Glomerular endothelial cell (primary cell): ENCODE measurements around the gene GBE1. TPM values are rescaled to one million over a fixed set of nuclear protein-coding genes. Genes with fewer than 3 reads are reported as not detected.

Source experiments
- DNase-seq: peaks from one replicate; pipeline ENCODE4 v3.0.0-alpha.2; 2011; ENCODE audit warnings: low read depth, low spot score; ENCODE audit errors: extremely low read depth
- total RNA-seq: library from RNA; depleted of rRNA; stranded (reverse); fragments of >200 nt; gene quantifications from 2 replicates; pipeline ENCODE4 v1.2.3, GENCODE V29; 2015

The GBE1 gene
- total RNA-seq, 1 donor from 2014 or later = 43.9 TPM

DNA sequence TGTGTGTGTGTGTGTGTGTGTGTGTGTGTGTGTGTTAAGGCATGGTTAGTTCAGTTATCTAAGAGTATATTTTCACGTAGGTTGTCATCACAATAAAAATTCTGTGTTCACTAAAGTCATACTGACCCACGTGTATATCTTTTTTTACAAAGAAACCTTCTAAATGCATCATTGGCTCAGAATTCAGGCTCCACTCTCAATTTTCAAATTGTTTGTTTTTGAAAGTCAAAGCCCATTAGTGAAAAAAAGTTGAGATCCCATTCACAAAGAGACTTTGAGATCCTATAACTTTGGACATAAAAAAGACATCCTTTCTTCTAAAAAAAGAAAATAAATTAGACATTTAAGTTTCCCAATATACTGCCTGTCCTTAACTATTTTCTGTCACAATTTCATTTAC lies 59.3 kb downstream of the GBE1 start:
- DNase-seq = no peak

DNA sequence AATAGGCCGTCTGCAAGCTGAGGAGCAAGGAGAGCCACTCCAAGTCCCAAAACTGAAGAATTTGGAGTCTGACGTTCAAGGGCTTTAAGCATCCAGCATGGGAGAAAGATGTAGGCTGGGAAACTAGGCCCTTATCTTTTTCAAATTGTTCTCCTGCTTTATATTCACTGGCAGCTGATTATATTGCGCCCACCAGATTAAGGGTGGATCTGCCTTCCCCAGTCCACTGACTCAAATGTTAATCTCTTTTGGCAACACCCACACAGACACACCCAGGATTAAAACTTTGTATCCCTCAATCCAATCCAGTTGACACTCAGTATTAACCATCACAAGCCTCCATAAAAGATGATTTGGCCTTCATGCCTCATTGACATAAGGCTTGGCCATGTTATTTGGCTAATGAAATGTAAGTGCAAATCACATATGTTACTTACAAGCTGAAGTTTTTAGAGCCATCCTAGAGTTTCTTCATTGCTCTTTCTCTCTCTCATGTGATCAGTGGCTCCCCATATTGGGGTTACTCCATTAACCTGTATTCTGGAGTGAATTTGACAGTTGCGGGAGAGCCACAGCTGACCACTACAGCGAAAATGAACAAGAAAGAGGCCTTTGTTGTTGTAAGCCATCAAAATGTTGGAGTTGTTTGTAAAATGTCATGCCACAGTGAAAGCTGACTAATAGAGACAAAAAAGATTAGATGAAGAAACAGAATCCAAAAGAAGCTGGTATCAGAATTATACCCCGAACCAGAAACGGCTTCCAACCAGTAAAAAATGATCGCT lies 61.7 kb downstream of the GBE1 start:
- no peak for DNase-seq

DNA sequence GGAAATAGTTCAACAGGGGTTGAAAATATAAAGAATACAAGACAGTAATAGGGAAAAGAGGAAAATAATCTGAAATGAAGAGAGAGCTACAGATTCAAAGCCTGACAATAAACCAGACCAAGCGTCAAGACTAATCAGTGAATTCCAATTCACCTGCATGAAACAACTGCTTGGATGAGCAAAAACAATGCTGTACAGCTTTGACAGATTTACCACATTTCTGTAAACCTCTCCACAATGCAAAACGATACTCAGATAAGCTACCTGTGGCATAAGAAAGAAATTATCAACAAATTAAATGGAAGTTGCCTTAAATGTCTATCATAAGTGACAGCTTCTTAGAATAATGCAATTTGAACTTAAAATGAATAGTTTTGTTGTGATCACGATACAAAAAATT lies 65.4 kb downstream of the GBE1 start:
- DNase-seq = no peak

DNA sequence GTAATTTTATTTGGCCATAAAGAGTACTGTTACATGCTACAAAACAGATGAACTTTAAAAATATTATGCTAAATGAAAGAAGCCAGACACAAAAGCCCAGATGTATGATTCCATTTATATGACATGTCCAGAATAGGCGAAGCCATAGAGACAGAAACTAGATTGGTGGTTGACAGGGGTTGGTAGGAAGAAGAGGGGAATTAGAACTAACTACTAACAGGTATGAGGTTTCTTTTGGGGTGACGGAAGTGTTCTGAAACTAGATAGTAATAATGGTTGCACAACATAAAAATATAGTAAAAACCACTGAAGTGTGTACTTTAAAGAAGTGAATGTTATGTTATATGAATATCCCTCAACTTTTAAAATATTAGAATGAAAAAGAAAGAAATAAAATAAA lies 66.1 kb downstream of the GBE1 start:
- no peak for DNase-seq

DNA sequence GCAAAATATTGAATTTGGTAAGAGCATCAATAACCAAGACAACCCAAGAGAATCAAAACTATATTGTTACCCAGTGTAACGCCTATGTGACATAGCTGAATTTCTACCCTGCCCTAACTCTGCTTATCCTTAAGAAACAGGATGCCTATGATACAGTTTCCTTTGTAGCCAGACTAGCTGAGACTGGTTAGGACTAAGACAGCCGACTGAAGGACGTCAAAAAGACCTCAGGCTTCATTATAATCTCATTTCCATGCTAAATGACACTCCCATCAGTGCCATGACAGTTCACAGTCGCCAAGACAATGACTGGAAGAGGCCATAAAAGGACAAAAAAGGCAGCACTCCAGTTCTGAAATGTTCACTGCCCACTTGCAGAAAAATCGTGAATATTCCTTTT lies 66.8 kb downstream of the GBE1 start:
- no peak for DNase-seq

DNA sequence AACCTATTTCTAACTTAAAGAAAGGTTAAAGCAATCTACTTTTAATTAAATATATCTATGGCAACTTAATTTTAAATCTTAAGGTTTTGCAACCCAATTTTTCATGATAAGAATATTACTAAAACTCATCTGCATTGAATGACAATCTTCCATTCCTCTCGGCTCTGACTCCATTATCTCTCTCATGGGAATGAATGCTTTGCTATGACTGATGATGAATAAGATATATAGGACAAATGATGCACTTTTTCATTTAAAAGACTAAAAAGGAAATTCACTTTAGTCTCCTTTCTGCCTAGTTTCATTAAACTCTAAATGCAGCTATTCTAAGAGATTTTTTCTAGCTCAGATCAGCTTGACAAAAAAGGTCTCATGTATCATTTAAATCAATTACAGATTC lies 68.7 kb downstream of the GBE1 start:
- no peak for DNase-seq

DNA sequence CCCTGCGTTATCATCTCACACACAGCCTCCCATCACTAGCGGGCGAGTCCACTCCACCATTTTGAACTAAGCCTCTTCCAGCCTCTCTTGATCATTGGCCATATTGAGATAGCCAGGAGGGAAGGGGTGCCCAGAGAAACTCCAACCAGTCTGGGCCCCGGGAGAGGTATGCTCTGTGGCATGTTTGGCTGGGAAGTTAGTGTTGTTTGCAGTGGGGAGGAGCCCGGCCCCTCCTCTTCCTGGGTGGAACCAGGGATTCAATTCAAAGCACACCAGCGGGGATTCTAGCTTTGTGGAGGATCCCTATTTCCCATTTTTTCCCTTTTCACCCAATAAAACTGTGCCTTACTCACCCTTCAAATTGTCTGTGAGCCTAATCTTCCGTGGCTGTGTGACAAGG lies 71.8 kb downstream of the GBE1 start:
- no peak for DNase-seq

DNA sequence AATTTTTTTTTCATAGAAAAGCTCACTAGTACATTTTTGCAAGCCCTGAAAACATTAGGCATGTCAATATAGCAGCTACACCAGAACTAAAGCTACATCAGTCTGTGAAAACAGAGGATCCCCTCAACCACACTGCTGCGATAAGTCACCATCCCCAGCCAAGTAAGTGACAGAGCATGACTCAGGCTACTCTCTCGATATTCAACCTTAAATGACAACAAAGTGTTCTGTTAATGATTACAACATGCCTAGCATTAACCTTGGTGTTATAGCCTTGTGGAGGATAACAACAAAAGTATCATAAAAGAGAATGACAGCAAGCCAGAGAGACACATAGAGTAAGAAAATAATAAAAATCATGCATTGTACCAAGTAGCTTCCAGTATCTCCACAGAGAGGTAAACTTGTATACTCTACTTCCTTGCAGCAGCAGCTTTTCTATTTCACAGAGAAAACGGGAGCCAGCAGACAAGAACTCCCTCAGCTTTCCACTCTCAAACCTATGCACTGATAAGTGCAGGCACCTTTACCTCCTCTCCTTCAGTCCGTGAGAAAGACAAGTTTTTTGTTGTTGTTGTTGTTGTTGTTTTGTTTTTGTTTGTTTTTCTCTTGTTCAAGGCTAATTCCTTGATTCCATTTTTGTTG lies 76.6 kb downstream of the GBE1 start:
- DNase-seq = no peak

DNA sequence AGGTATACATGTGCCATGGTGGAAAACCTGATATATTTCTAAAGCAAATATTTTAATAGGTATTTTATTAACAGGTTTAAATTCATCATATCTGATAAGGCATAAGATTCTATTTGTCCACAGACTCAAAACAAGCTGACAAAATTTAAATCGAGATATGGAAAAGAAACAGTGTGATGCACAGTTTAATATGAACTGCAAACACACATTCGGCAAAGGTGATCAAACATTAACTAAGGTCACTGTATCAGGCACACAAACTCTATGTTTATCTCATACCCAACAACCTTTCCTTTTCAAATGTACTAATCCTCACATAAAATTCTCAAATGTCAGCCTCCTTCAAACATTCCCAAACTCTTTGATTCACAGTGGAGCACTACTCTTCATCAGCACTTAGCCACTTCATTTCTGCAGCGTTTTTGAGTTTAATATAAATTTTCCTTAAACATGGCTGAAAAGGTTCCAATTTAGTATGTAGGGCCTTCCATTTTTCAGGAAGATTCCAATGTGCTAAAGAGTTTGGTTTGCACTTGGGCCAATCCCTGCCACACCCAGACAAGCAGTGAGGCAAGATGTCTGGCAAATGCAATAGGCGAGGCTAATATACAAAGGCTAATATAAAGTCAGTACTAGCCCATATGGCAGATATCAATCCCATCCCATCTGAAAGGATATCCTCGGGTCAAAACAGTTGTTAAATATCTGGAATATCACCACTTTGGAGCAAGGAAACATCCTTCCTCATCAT lies 84.6 kb downstream of the GBE1 start:
- DNase-seq = no peak

DNA sequence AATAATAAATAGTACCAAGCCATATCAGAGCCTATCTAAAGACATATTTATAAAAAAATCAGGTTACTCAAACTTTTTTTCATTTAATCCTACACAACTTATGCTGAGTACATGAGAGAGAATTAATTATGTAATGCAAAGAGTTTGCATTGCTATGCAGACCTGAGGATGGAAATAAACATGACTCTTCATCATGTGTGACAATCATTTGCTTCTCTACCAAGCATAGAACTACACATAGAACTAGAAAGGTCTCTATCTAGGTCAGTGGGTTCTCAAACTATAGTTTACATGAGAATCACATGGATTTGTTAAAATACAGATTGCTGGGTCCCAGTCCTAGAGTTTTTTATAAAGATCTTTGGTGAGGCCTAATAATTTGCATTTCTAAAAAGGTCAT lies 86.8 kb downstream of the GBE1 start:
- no peak for DNase-seq

DNA sequence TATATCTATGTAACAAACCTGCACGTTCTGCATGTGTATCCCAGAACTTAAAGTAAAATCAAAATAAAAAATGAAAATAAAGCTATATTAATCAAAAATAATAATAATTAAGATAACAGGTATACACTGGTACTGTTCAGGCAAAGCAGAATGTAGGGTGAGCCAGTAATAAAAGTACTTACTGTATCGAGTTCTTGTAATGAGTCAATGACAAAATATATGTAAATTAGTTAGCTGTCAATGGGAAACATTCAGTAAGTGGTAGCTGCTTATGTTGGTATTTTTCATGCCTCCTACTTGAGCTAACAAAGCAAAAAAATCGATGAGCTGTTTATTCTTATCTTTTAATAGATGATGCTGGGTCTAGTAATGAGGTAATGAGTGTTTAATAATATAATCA lies 93.2 kb downstream of the GBE1 start:
- no peak for DNase-seq

DNA sequence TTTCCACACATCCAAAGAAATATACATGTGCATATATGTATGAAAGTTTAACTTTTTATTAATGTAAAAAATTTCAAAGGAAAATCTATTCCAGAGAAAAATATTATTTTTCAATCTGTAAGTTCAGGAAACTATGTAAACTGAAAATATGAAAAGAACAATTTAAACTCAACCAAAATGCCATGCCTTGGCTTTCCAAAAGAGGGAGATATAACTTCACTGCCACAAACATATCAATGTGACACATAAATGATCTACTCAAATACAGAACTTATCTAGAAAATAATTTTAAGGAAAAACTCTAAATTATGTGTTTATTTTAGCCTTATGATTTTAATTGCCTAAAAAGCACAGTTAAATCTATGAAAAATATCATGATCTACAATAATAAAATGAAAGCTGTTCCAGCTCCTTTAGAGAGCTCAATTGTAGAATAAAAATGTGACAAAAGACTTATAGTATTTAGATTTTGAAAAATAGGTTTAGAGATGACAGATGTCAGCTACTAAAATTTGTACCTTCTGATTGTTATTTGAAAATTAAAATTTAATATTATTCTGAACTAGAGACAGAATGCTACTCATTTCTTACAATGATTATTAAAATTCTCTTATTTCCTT lies 94.8 kb downstream of the GBE1 start:
- peak; percentile 29 for DNase-seq

DNA sequence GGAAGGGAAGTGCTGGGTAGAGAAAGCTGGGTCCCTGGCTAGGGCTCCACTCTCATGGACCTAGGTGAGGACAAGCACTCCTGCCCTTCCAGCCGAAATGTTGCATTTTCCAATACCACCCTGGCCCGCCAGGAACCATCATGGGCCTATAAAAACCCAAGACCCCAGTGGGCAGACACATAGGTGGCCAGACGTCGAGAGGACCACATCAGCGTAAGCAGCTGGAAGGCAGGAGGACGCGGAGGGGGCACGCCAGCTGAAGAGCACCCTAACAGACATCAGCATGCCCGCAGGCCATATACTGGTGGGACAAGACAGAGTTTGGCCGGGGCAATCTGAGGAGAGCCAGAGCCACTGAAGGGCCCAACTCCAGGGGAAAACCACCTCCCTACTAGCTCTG lies 98.3 kb downstream of the GBE1 start:
- DNase-seq = no peak

DNA sequence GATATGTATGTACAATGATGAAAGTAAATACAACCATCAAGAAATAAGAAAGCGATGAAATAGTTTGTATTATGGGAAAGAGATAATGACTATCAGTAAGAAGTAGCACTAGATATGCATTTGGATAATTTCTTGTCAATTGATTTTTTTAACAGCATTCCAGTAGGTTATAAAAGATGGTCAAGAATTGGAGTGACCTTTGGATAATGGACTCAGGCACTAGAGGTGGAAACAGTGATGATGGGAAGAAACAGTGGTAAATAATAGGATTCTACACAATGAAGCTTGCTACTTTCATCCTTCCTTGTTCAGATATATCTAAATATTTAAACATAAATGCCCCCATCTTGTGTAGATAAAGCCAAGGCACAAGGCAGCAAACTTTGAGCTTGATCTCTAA lies 101.4 kb downstream of the GBE1 start:
- no peak for DNase-seq

DNA sequence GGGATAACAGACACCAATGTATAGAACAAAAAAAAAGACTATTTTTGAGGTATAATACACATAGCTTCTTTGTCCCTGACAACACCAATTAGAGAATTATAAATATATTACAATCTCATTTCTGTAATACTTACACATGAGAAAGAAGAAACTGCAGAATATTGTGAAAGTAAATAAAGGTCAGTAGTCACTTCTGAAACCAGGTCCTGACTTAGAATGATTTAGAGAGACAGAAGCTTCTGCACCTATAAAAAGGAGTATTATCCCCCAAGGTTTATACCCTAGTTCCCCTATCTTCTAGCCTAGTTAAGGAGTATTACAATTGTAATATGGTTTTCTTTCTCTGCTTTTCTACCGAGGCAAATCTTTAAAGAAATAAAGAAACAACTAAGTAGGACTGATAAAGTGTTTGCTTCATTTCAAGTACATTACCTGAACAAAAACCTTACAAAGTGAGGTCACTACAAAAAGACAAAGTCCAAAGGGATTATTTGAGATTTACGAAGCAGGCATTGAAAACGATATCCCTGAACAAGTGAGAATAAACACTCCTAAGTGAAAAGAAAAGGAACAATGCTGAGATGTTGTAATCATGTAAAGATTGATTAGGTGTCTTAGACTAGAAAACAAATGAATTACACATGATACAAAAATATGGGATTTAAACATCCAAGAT lies 103.0 kb downstream of the GBE1 start:
- no peak for DNase-seq

DNA sequence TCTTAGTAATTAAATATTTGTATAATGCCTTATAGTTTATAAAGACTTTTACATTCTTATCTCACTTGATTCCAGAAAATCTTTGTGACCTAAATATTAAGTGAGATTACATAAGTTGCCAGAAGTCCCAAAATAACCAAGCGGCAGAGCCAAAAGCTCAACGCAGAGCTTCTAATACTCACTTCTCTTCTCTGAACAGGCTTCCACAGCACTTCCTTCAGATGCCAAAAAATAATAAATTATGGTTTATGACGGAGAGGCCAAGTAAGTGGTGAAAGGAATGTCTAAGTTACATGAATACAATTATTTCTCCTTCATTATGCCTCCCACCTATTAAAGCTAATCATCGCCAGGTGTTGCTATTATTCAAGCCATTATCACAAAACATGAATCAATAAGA lies 110.3 kb downstream of the GBE1 start:
- no peak for DNase-seq

DNA sequence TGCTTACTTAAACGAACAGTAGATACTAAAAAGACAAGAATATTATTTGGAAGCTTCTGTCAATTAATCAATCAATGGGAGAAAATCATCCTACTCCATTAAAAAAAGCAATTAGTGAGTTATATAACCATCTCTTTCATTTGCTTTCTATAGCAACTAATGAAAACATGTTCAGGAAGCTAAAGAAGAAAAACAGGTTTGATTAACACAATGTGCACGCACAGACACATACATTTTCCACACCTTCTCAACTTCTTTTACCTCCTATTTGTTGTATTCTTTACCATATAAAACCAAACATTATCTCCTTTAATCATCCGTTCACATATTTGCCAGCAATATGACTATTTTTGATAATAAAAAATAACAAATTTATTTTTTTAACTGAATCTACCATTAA lies 111.3 kb downstream of the GBE1 start:
- DNase-seq = no peak

DNA sequence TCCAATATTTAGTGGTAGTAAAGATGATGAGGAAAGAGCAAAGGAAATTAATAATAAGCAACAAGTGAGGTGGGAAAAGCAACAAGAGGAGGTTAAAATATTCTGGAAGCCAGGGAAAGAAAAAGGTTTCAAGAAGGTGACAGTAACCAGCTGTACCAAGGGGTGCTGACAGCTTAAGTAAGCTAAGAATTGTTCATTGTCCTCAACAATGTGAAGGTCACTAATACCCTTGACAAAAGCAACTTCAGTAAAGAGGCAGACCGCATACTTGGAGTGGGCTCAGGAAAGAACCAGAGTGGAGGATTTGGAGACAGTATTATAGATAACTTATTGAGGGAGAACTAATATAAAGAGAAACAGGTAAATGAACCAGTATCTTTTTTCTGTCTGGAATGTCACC lies 116.2 kb downstream of the GBE1 start:
- no peak for DNase-seq

DNA sequence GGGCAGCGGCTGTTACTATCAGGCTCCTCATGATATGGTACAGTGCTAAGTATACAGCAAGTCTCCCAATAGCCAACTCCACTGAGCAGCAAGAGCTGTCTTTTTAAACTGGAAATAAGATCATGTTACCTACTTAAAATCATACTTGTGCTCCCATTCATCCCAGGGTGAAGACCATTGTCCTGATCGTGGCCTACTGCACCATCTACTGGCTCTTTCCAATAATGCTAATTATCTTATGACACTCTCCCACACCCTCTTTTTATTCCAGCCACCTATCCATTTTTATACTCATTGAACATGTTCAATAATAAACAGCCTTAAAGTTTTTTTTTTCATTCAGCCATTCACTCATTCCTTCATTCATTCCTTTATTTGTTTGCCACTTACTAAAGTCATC lies 117.7 kb downstream of the GBE1 start:
- DNase-seq = no peak

DNA sequence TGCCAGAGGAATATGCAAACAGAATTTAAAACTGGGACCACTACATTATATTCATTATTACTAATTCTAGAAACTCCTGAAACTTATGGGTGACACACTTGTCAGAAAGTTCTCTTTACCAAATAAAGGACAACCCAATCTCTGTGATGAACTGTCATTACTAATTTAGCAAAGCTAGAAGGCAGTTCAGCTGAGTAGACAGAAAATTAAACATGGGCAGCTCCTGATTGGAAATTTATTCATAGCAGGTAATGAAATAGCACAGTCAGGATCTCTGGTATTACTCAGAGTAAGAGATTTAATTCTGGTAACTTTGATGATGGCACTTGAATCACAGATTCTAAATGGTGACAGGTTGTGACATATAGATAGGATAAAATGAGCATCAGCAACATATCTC lies 123.0 kb downstream of the GBE1 start:
- no peak for DNase-seq

DNA sequence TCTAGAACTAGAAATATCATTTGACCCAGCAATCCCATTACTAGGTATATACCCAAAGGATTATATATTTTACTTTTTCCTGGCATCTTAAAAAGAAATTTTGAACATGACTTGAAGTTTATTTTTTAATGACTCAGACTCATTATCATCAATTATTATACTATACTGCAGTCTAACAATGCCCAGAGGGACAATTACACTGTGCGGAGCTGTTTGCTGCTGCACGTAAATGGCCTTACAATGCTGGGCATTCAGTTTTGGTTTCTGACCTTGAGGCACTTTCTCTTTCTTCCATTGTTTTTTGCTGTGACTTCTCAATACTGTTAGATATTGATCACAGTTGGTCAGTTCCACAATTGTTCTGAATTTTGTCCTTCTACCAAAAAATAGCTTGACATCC lies 128.8 kb downstream of the GBE1 start:
- DNase-seq = no peak
